Ishikawa (cell line): ENCODE results near the gene PARD3.

Source experiments
- CREB1 ChIP-seq: IDR thresholded peaks from 2 replicates; pipeline ENCODE4 v1.6.1; 2012; ENCODE audit warnings: low read depth
- EGR1 ChIP-seq: IDR thresholded peaks from 2 replicates; pipeline ENCODE4 v1.6.1; 2012
- EP300 ChIP-seq: IDR thresholded peaks from 2 replicates; pipeline ENCODE4 v1.6.1; 2012; ENCODE audit warnings: borderline replicate concordance
- RAD21 ChIP-seq: IDR thresholded peaks from 2 replicates; pipeline ENCODE4 v1.6.1; 2012; ENCODE audit warnings: low read depth
- REST ChIP-seq: IDR thresholded peaks from 2 replicates; pipeline ENCODE4 v1.6.1; 2012; ENCODE audit warnings: low read depth, mild to moderate bottlenecking
- TAF1 ChIP-seq: IDR thresholded peaks from 2 replicates; pipeline ENCODE4 v1.6.1; 2012; ENCODE audit warnings: low read depth, mild to moderate bottlenecking
- TCF12 ChIP-seq: IDR thresholded peaks from 2 replicates; pipeline ENCODE4 v1.6.1; 2012; ENCODE audit warnings: low read depth
- ZBTB7A ChIP-seq: IDR thresholded peaks from 2 replicates; pipeline ENCODE4 v1.6.1; 2012; ENCODE audit warnings: low read depth
- TF ChIP-seq, protein P1 (sequence below): IDR thresholded peaks from 2 replicates; pipeline ENCODE4 v1.6.1; 2012

- TF ChIP-seq TCF12 (no peak), EGR1 (no peak), EP300 (no peak), ZBTB7A (no peak), CREB1 (no peak), TAF1 (no peak), REST (no peak), RAD21 (no peak)
- TF ChIP-seq, protein P1, sequence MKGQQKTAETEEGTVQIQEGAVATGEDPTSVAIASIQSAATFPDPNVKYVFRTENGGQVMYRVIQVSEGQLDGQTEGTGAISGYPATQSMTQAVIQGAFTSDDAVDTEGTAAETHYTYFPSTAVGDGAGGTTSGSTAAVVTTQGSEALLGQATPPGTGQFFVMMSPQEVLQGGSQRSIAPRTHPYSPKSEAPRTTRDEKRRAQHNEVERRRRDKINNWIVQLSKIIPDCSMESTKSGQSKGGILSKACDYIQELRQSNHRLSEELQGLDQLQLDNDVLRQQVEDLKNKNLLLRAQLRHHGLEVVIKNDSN, result no peak
Observed at GRCh38 chr10:34826857-34827766, 12.0 kb upstream of the PARD3 start.
